HG02884 (cell line): ENCODE data around the gene CNTN4.
A peak's percentile ranks its signal among the peaks of the same experiment; 100 is the strongest.

Experiments
- ATAC-seq: cut with Tn5 transposase; IDR thresholded peaks from one replicate; pipeline ENCODE4 v1.9.1; 2021; ENCODE audit warnings: mild to moderate bottlenecking, moderate library complexity; ENCODE audit not compliant: unreplicated experiment

The CNTN4 gene

GRCh38 chr3:3081381-3082233 lies 982.9 kb downstream of the CNTN4 start:
- peak; percentile 44 for ATAC-seq

- ATAC-seq = peak; percentile 63
Observed at GRCh38 chr3:3082234-3082924, 983.7 kb downstream of the CNTN4 start.

GRCh38 chr3:3084890-3085289 lies 986.2 kb downstream of the CNTN4 start:
- no peak for ATAC-seq

GRCh38 chr3:3085782-3086181 lies 987.1 kb downstream of the CNTN4 start:
- ATAC-seq = no peak

GRCh38 chr3:3086239-3086638 lies 987.6 kb downstream of the CNTN4 start:
- ATAC-seq = no peak

GRCh38 chr3:3087279-3087678 lies 988.6 kb downstream of the CNTN4 start:
- ATAC-seq = no peak

- ATAC-seq = no peak
Observed at GRCh38 chr3:3087716-3088465, 989.2 kb downstream of the CNTN4 start.

GRCh38 chr3:3089017-3089416 lies 990.4 kb downstream of the CNTN4 start:
- ATAC-seq = peak; percentile 95

GRCh38 chr3:3097958-3098357 lies 999.3 kb downstream of the CNTN4 start:
- ATAC-seq = no peak

GRCh38 chr3:3101660-3102458 lies 1003.2 kb downstream of the CNTN4 start:
- peak; percentile 67 for ATAC-seq

GRCh38 chr3:3102751-3103150 lies 1004.1 kb downstream of the CNTN4 start:
- ATAC-seq = no peak

GRCh38 chr3:3105246-3105645 lies 1006.6 kb downstream of the CNTN4 start:
- no peak for ATAC-seq

- no peak for ATAC-seq
Observed at GRCh38 chr3:3105815-3106214, 1007.1 kb downstream of the CNTN4 start.

GRCh38 chr3:3107181-3107580 lies 1008.5 kb downstream of the CNTN4 start:
- ATAC-seq = no peak
